Activated CD4-positive, alpha-beta memory T cell treated with anti-CD3 and anti-CD28 coated beads, Interleukin-2, amount 10 ng/mL, durations not matched to agents 7 days and 5 days (primary cell): ENCODE results near the gene PIGU. TPM values are rescaled to one million over a fixed set of nuclear protein-coding genes. Genes with fewer than 3 reads are reported as not detected.
A peak's percentile ranks its signal among the peaks of the same experiment; 100 is the strongest.
"Not testable (repeated sequence)": the region's sequence is repeated elsewhere in the genome, so short reads cannot be mapped to it uniquely, and the experiment has no call there.

Experiments used
- CTCF ChIA-PET: fragments of 350-600 bp; sonication (Branson Sonifier 250); formaldehyde crosslinking; loops from one replicate; lab custom pipeline; 2021; ENCODE audit warnings: antibody characterized with exemption, inconsistent platforms; lab: Charles Lee
- POLR2A ChIA-PET: fragments of 350-600 bp; sonication (Branson Sonifier 250); formaldehyde crosslinking; loops from one replicate; lab custom pipeline; 2021; ENCODE audit warnings: antibody characterized with exemption; lab: Charles Lee
- DNase-seq: peaks from one replicate; pipeline ENCODE4 v3.0.0-alpha.2; 2020
- H3K27ac Mint-ChIP-seq: one replicate; pipeline ENCODE4 v1.8.0; 2021; ENCODE audit warnings: mild to moderate bottlenecking, mixed read lengths
- H3K27me3 Mint-ChIP-seq: one replicate; pipeline ENCODE4 v1.8.0; 2021; ENCODE audit warnings: mixed read lengths
- H3K36me3 Mint-ChIP-seq: one replicate; pipeline ENCODE4 v1.8.0; 2021; ENCODE audit warnings: low read depth, mixed read lengths
- H3K4me1 Mint-ChIP-seq: one replicate; pipeline ENCODE4 v1.8.0; 2021; ENCODE audit warnings: mixed read lengths
- H3K4me3 Mint-ChIP-seq: one replicate; pipeline ENCODE4 v1.8.0; 2021; ENCODE audit warnings: mild to moderate bottlenecking, mixed read lengths
- H3K9me3 Mint-ChIP-seq: one replicate; pipeline ENCODE4 v1.8.0; 2021; ENCODE audit warnings: mixed read lengths
- total RNA-seq, 2 experiments: library from RNA; stranded (reverse); gene quantifications; one replicate each; pipeline ENCODE4 v1.2.3, GENCODE V29; 2021

Gene PIGU
- total RNA-seq, 2 experiments from 2014 or later = 18.3 to 18.6 TPM

GRCh38 chr20:34675993-34676641, 775 bp downstream of the PIGU start:
- Mint-ChIP-seq H3K4me1 (peaks cover 36% of the 10 kb centered on the region), H3K27me3 (no peaks in the 10 kb centered on the region), H3K9me3 (no peaks in the 10 kb centered on the region), H3K27ac (peak overlapping the region; percentile 88), H3K36me3 (peaks cover 4% of the 10 kb centered on the region), H3K4me3 (peak overlapping the region; percentile 98)
- POLR2A ChIA-PET = interaction anchor here (1.2 to 3.0 kb wide), 5 partner anchors 94 to 471 kb away, joined by 3 to 17 read pairs (median 3); partner anchors contain the start of genes DYNLRB1 and EDEM2
- CTCF ChIA-PET = no interaction called here
- no peak for DNase-seq

GRCh38 chr20:34675561-34675960, 1.3 kb downstream of the PIGU start:
- ChIA-PET POLR2A (interaction anchor here (3.0 kb wide), 1 partner anchor 159 kb away, joined by 17 read pairs; the partner anchor contains the start of gene DYNLRB1), CTCF (interaction anchor here (0.6 to 0.7 kb wide), 2 partner anchors 28 to 994 kb away, joined by 3 read pairs; no protein-coding TSS in a partner anchor)
- Mint-ChIP-seq H3K4me3 (peak overlapping the region; percentile 98), H3K36me3 (peaks cover 4% of the 10 kb centered on the region), H3K4me1 (peaks cover 32% of the 10 kb centered on the region), H3K27ac (no peak overlapping the region), H3K9me3 (no peaks in the 10 kb centered on the region), H3K27me3 (no peaks in the 10 kb centered on the region)
- DNase-seq = no peak

DNA sequence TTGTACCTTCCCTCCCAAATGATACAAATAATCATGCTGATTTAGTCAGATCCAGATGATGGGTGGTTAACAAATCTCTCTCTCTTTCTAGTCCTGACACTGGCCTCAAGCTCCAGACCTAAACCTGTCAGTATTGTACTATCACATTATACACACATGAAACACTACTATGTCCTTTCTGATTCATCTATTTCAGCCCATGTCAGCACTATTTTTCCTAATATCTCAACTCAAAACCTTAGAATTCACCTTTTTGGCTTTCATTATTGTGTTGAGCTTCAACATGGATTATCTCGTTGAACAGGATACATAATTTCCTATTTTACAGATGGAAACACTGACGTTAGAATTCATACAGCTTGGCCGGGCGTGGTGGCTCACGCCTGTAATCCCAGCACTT, 3.5 kb downstream of the PIGU start:
- CTCF ChIA-PET = no interaction called here

DNA sequence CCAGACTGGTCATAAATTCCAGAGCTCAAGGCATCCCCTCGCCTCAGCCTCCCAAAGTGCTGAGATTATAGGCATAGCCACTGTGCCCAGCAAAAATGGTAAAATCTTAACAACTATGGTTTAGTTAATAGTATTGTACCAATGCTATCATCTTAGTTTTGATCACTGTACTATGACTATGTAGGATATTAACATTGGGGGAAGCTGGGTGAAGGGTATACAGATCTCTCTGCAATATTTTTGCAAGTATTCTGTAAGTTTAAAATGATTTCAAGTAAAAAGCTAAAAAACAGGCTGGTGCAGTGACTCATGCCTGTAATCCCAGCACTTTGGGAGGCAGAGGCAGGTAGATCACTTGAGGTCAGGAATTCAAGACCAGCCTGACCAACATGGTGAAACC, 7.8 kb downstream of the PIGU start:
- no peaks in the 10 kb centered on the region for H3K4me1 Mint-ChIP-seq
- no peak for DNase-seq
- ChIA-PET POLR2A (no interaction called here), CTCF (interaction anchor here (1.0 kb wide), 1 partner anchor 101 kb away, joined by 3 read pairs; no protein-coding TSS in a partner anchor)
- H3K9me3 Mint-ChIP-seq = no peaks in the 10 kb centered on the region
- peaks cover 4% of the 10 kb centered on the region for H3K36me3 Mint-ChIP-seq
- no peak overlapping the region for H3K27ac Mint-ChIP-seq
- H3K4me3 Mint-ChIP-seq = no peak overlapping the region
- H3K27me3 Mint-ChIP-seq = no peaks in the 10 kb centered on the region

More for the DNA sequence above, 3.5 kb downstream of the PIGU start:
- Mint-ChIP-seq H3K4me3 (no peak overlapping the region), H3K27me3 (no peaks in the 10 kb centered on the region), H3K27ac (no peak overlapping the region), H3K36me3 (peaks cover 4% of the 10 kb centered on the region), H3K9me3 (no peaks in the 10 kb centered on the region), H3K4me1 (peaks cover 20% of the 10 kb centered on the region)
- DNase-seq = no peak
- POLR2A ChIA-PET = interaction anchor here (0.6 to 2.6 kb wide), 2 partner anchors 30 to 40 kb away, joined by 4 to 7 read pairs; partner anchors contain the start of gene TP53INP2

DNA sequence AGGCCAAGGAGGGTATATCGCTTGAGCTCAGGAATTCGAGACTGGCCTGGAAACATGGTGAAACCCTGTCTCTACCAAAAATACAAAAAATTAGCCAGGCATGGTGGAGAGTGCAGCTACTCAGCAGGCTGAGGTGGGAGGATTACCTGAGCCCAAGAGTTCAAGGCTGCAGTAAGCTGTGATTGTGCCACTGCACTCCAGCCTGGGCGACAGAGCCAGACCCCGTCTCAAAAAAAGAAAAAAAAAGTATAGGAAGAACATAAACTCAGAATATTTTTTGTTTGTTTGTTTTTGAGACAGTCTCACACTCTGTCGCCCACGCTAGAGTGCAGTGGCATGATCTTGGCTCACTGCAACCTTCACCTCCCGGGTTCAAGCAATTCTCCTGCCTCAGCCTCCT, 12.1 kb downstream of the PIGU start:
- H3K27ac Mint-ChIP-seq, DNase-seq, H3K9me3 Mint-ChIP-seq, H3K4me3 Mint-ChIP-seq, H3K36me3 Mint-ChIP-seq, H3K27me3 Mint-ChIP-seq, CTCF ChIA-PET, H3K4me1 Mint-ChIP-seq: not testable (repeated sequence)
- POLR2A ChIA-PET = interaction anchor here (0.6 kb wide), 1 partner anchor 134 kb away, joined by 4 read pairs; no protein-coding TSS in a partner anchor

DNA sequence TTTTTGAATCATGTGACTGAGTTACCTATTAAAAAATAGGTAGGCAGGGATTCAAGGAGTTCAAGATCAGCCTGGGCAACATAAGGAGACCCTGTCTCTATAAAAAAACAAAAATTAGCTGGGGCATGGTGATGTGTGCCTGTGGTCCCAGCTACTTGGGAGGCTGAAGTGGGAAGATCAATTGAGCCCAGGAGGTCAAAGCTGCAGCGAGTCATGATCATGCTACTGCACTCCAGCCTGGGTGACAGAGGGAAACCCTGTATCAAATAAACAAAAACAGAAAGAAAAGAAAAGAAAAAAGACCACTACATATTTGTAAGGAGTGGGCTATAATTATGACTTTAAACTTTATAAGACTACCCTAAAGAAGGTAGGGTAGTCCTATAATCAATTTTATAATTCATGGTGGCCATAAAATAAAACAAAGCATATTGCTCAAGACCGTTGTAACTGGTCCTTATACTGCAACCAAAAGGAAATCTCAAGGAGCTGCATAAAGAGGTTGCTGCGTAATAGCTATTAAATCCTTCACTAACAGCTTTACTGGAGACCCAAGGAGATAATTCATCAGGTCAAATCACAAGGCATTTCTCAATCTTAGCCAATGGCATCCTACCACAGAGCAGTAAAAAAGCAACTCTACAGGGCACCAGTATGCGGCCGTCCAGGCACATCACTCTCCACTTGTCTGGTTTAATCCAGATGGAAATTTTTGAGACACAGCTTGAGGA, 13.5 kb downstream of the PIGU start:
- ChIA-PET POLR2A (no interaction called here), CTCF (no interaction called here)
- Mint-ChIP-seq H3K36me3 (no peaks in the 10 kb centered on the region), H3K27me3 (no peaks in the 10 kb centered on the region), H3K4me3 (no peak overlapping the region), H3K4me1 (peaks cover 8% of the 10 kb centered on the region), H3K27ac (no peak overlapping the region), H3K9me3 (no peaks in the 10 kb centered on the region)
- no peak for DNase-seq

- H3K27ac Mint-ChIP-seq, H3K4me3 Mint-ChIP-seq, H3K27me3 Mint-ChIP-seq, DNase-seq, POLR2A ChIA-PET, CTCF ChIA-PET, H3K9me3 Mint-ChIP-seq, H3K36me3 Mint-ChIP-seq, H3K4me1 Mint-ChIP-seq: not testable (repeated sequence)
Observed at GRCh38 chr20:34661811-34662210, 15.1 kb downstream of the PIGU start.

DNA sequence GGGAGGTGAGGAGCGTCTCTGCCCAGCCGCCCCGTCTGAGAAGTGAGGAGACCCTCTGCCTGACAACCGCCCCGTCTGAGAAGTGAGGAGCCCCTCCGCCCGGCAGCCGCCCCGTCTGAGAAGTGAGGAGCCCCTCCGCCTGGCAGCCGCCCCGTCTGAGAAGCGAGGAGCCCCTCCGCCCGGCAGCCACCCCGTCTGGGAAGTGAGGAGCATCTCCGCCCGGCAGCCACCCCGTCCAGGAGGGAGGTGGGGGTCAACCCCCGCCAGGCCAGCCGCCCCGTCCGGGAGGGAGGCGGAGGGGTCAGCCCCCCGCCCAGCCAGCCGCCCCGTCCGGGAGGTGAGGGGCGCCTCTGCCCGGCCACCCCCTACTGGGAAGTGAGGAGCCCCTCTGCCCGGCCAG, 18.2 kb downstream of the PIGU start:
- POLR2A ChIA-PET, H3K9me3 Mint-ChIP-seq, DNase-seq, H3K36me3 Mint-ChIP-seq, H3K27me3 Mint-ChIP-seq, H3K4me1 Mint-ChIP-seq, H3K4me3 Mint-ChIP-seq, CTCF ChIA-PET, H3K27ac Mint-ChIP-seq: not testable (repeated sequence)

GRCh38 chr20:34654207-34654744, 22.6 kb downstream of the PIGU start:
- Mint-ChIP-seq H3K9me3 (no peaks in the 10 kb centered on the region), H3K27ac (no peak overlapping the region), H3K4me1 (no peaks in the 10 kb centered on the region), H3K27me3 (no peaks in the 10 kb centered on the region), H3K4me3 (no peak overlapping the region), H3K36me3 (peaks cover 25% of the 10 kb centered on the region)
- DNase-seq = no peak
- POLR2A ChIA-PET = no interaction called here
- CTCF ChIA-PET = interaction anchor here (0.7 kb wide), 1 partner anchor 524 kb away, joined by 5 read pairs; no protein-coding TSS in a partner anchor

- ChIA-PET POLR2A (no interaction called here), CTCF (no interaction called here)
- no peaks in the 10 kb centered on the region for H3K27me3 Mint-ChIP-seq
- no peak overlapping the region for H3K4me3 Mint-ChIP-seq
- H3K36me3 Mint-ChIP-seq = peaks cover 15% of the 10 kb centered on the region
- DNase-seq = no peak
- no peaks in the 10 kb centered on the region for H3K4me1 Mint-ChIP-seq
- H3K9me3 Mint-ChIP-seq = no peaks in the 10 kb centered on the region
- H3K27ac Mint-ChIP-seq = no peak overlapping the region
Observed at GRCh38 chr20:34651200-34651599, 25.7 kb downstream of the PIGU start.

DNA sequence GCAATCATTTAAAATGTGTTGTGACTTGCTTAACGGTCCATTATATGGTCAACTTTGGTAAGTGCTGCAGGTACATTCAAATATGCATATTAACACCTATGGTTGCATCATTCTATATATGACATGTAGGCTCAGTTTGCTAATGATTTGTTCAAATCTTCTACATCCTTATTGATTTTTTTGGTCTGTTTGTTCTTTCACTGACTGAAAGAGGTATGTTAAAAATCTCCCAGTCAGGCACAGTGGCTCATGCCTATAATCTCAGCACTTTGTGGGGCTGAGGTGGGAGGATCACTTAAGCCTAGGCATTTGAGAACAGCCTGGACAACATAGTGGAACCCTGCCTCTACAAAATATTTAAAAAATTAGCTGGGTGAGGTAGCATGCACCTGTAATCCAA, 29.2 kb downstream of the PIGU start:
- POLR2A ChIA-PET = interaction anchor here (0.7 kb wide), 1 partner anchor 193 kb away, joined by 3 read pairs; no protein-coding TSS in a partner anchor
- Mint-ChIP-seq H3K9me3 (no peaks in the 10 kb centered on the region), H3K4me1 (no peaks in the 10 kb centered on the region), H3K4me3 (no peak overlapping the region), H3K27ac (no peak overlapping the region), H3K36me3 (peaks cover 9% of the 10 kb centered on the region), H3K27me3 (no peaks in the 10 kb centered on the region)
- no peak for DNase-seq
- CTCF ChIA-PET = interaction anchor here (0.6 kb wide), 1 partner anchor 28 kb away, joined by 3 read pairs; no protein-coding TSS in a partner anchor

DNA sequence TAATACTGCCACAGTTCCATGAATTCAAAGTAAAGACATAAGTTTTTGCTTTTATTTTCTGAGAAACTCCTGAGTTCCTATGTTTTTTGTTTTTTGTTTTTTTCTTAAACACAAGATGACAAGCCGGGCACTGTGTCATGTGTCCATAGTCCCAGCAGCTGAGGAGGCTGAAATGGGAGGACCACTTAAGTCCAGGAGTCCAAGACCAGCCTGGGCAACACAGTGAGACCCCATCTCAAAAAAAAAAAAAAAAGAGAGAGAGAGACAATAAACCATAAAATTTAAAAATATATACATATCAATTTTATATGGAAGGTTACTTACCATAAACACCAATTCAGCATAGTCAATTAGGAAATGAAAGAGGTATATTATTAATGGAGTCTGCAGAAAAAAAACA, 31.9 kb downstream of the PIGU start:
- no peak overlapping the region for H3K4me3 Mint-ChIP-seq
- ChIA-PET POLR2A (no interaction called here), CTCF (interaction anchor here (1.7 kb wide), 1 partner anchor 107 kb away, joined by 3 read pairs; no protein-coding TSS in a partner anchor)
- H3K36me3 Mint-ChIP-seq = no peaks in the 10 kb centered on the region
- no peaks in the 10 kb centered on the region for H3K27me3 Mint-ChIP-seq
- no peak overlapping the region for H3K27ac Mint-ChIP-seq
- H3K9me3 Mint-ChIP-seq = no peaks in the 10 kb centered on the region
- no peak for DNase-seq
- H3K4me1 Mint-ChIP-seq = no peaks in the 10 kb centered on the region

GRCh38 chr20:34644345-34644744, 32.5 kb downstream of the PIGU start:
- ChIA-PET POLR2A (no interaction called here), CTCF (no interaction called here)
- H3K36me3 Mint-ChIP-seq = no peaks in the 10 kb centered on the region
- H3K27me3 Mint-ChIP-seq = no peaks in the 10 kb centered on the region
- H3K9me3 Mint-ChIP-seq = no peaks in the 10 kb centered on the region
- H3K27ac Mint-ChIP-seq = no peak overlapping the region
- no peaks in the 10 kb centered on the region for H3K4me1 Mint-ChIP-seq
- H3K4me3 Mint-ChIP-seq = no peak overlapping the region
- DNase-seq = no peak
